Endothelial cell of umbilical vein (primary cell): ENCODE data around the gene APBB2. TPM values are rescaled to one million over a fixed set of nuclear protein-coding genes. Genes with fewer than 3 reads are reported as not detected.
A peak's percentile ranks its signal among the peaks of the same experiment; 100 is the strongest.

ENCODE experiments used
- BruUV-seq: library from RNA; stranded (reverse); fragments of 400-500 nt; replicated peaks from 2 replicates; lab custom pipeline; 2021; lab: Mats Ljungman, UMichigan
- CTCF ChIA-PET: fragments of 300-600, 350-600 bp; sonication (Branson Sonifier 250); formaldehyde crosslinking; loops from one replicate; lab custom pipeline; 2021; ENCODE audit warnings: antibody characterized with exemption, inconsistent platforms; lab: Charles Lee
- POLR2A ChIA-PET: fragments of 300-600, 350-600 bp; sonication (Branson Sonifier 250); formaldehyde crosslinking; loops from one replicate; lab custom pipeline; 2021; ENCODE audit warnings: antibody characterized with exemption, inconsistent platforms; lab: Charles Lee
- DNase-seq: peaks from one replicate; pipeline ENCODE4 v3.0.0-alpha.2; 2011; ENCODE audit warnings: low read depth, low spot score
- FAIRE-seq: peaks from 2 replicates; lab custom pipeline; 2011; peaks lifted over from hg19 to GRCh38; lab: Jason Lieb, UNC
- H2AFZ ChIP-seq: 2 replicates; pipeline ENCODE4 v1.6.0; 2012; ENCODE audit warnings: low read depth, low read length, control low read depth, inconsistent platforms
- H3K27ac ChIP-seq: 2 replicates; pipeline ENCODE4 v1.5.1; 2011; ENCODE audit warnings: low read depth, mild to moderate bottlenecking, control low read depth, low read length, moderate library complexity; ENCODE audit not compliant: insufficient read depth
- H3K27me3 ChIP-seq, 2 experiments: 2 replicates each; pipeline versions ENCODE4 v1.6.0 to v1.6.1; 2011; ENCODE audit warnings: low read length in 2 of 2, mixed read lengths in 1 of 2; ENCODE audit not compliant: control insufficient read depth in 2 of 2, insufficient read depth in 2 of 2
- H3K36me3 ChIP-seq, 2 experiments: 2 replicates in 1 of 2; 3 replicates in 1 of 2; pipeline ENCODE4 v1.5.1; 2011; ENCODE audit warnings: low read length in 2 of 2, mild to moderate bottlenecking in 1 of 2, moderate library complexity in 1 of 2; ENCODE audit not compliant: control insufficient read depth in 2 of 2, insufficient read depth in 2 of 2; ENCODE audit errors: extremely low read depth in 1 of 2
- H3K4me1 ChIP-seq: 3 replicates; pipeline ENCODE4 v1.5.1; 2011; ENCODE audit warnings: mild to moderate bottlenecking, low read length; ENCODE audit not compliant: control insufficient read depth, insufficient read depth; ENCODE audit errors: extremely low read depth
- H3K4me2 ChIP-seq: 2 replicates; pipeline ENCODE4 v1.6.1; 2011; ENCODE audit warnings: low read length, control low read depth, mixed read lengths; ENCODE audit not compliant: insufficient read depth
- H3K4me3 ChIP-seq, 3 experiments: fragments of 200-600 bp in 1 of 3; sonication (generic), shearing (Covaris generic) in 1 of 3; replicated peaks in 1 of 3; 2 replicates each; pipeline ENCODE4 v1.5.1; 2011 to 2016; ENCODE audit warnings: control low read depth in 3 of 3, low read length in 3 of 3, mild to moderate bottlenecking in 2 of 3, inconsistent platforms in 1 of 3, low read depth in 1 of 3, moderate library complexity in 1 of 3; ENCODE audit not compliant: insufficient read depth in 1 of 3
- H3K79me2 ChIP-seq: 2 replicates; pipeline ENCODE4 v1.6.0; 2012; ENCODE audit warnings: low read length, inconsistent platforms; ENCODE audit not compliant: control insufficient read depth, insufficient read depth
- H3K9ac ChIP-seq: replicated peaks from 2 replicates; pipeline ENCODE3; 2011; ENCODE audit warnings: low read length, control low read depth; ENCODE audit not compliant: insufficient read depth; ENCODE audit errors: extremely low read depth
- H3K9me1 ChIP-seq: replicated peaks from 3 replicates; pipeline ENCODE4 v1.6.0; 2011; ENCODE audit warnings: mild to moderate bottlenecking, low read length; ENCODE audit not compliant: control insufficient read depth, insufficient read depth; ENCODE audit errors: extremely low read depth
- H3K9me3 ChIP-seq: replicated peaks from 2 replicates; pipeline ENCODE4 v1.5.1; 2012; ENCODE audit warnings: low read length, inconsistent platforms; ENCODE audit not compliant: control insufficient read depth, insufficient read depth
- H4K20me1 ChIP-seq: replicated peaks from 2 replicates; pipeline ENCODE3; 2011; ENCODE audit warnings: mild to moderate bottlenecking, low read length; ENCODE audit not compliant: control insufficient read depth, insufficient read depth; ENCODE audit errors: extremely low read depth
- EZH2 ChIP-seq: IDR thresholded peaks from 2 replicates; pipeline ENCODE4 v1.6.1; 2012; ENCODE audit warnings: borderline replicate concordance, low read depth, mild to moderate bottlenecking, moderate library complexity, low read length, inconsistent platforms; ENCODE audit not compliant: severe bottlenecking
- FOS ChIP-seq: IDR thresholded peaks from 2 replicates; pipeline ENCODE4 v1.6.1; 2011; ENCODE audit warnings: mild to moderate bottlenecking, low read length, moderate library complexity, borderline replicate concordance; ENCODE audit not compliant: insufficient read depth
- GATA2 ChIP-seq: IDR thresholded peaks from 2 replicates; pipeline ENCODE4 v1.7.0; 2011; ENCODE audit warnings: low read depth, mild to moderate bottlenecking, moderate library complexity, mixed read lengths, low read length; ENCODE audit not compliant: insufficient read length, insufficient read depth
- JUN ChIP-seq: IDR thresholded peaks from 2 replicates; pipeline ENCODE4 v1.6.1; 2011; ENCODE audit warnings: borderline replicate concordance, low read depth; ENCODE audit not compliant: insufficient read length, insufficient read depth
- MAX ChIP-seq: IDR thresholded peaks from 2 replicates; pipeline ENCODE4 v1.6.1; 2011; ENCODE audit not compliant: insufficient read depth, insufficient read length
- MYC ChIP-seq: IDR thresholded peaks from one replicate; pipeline ENCODE4 v1.6.1; 2011; ENCODE audit warnings: mild to moderate bottlenecking, low read depth, low read length
- POLR2A ChIP-seq: IDR thresholded peaks from 2 replicates; pipeline ENCODE4 v1.6.1; 2012; ENCODE audit warnings: low read depth, mild to moderate bottlenecking, control low read depth, low read length
- POLR2AphosphoS5 ChIP-seq: IDR thresholded peaks from 2 replicates; pipeline ENCODE4 v1.6.1; 2012; ENCODE audit warnings: low read depth, mild to moderate bottlenecking, control low read depth, low read length, moderate library complexity; ENCODE audit not compliant: insufficient read depth
- dilution Hi-C: fragments of 300-500 bp; cut with MboI; formaldehyde crosslinking; loops from one replicate; pipeline ENCODE4 v1.15.0; 2019; ENCODE audit warnings: low sequenced_read_pairs; ENCODE audit not compliant: extremely low pct_ligation_motif_present
- intact Hi-C: fragments of 100-400 bp; cut with micrococcal nuclease; formaldehyde crosslinking; loops from one replicate; pipeline ENCODE4 v1.10.0; 2022
- polyA plus RNA-seq, 4 experiments: library from polyadenylated mRNA; depleted of rRNA in 3 of 4; stranded (reverse) in 3 of 4; unstranded in 1 of 4; fragments of >200 nt; gene quantifications; 2 replicates each; pipeline versions ENCODE4 v1.2.1 to v1.2.3, GENCODE V29; 2011 to 2012; ENCODE audit warnings: missing spikeins in 1 of 4
- total RNA-seq: library from RNA; stranded (reverse); gene quantifications from 2 replicates; pipeline ENCODE4 v1.2.3, GENCODE V29; 2021
- TF ChIP-seq, protein P1 (sequence below), 2 donors: IDR thresholded peaks; 1 replicate in 1 of 2; 2 replicates in 1 of 2; pipeline ENCODE4 v1.5.1; 2011; ENCODE audit warnings: low read length in 2 of 2, mild to moderate bottlenecking in 2 of 2, moderate library complexity in 2 of 2, control low read depth in 1 of 2, inconsistent platforms in 1 of 2, low read depth in 1 of 2; ENCODE audit not compliant: insufficient read depth in 1 of 2; ENCODE audit errors: extremely low read depth in 1 of 2

Gene APBB2
- total and polyA plus RNA-seq, 2 donors (not counting 3 experiments of a cell fraction or from before 2014, with no cell fraction given), result 79.8 to 124 TPM

DNA sequence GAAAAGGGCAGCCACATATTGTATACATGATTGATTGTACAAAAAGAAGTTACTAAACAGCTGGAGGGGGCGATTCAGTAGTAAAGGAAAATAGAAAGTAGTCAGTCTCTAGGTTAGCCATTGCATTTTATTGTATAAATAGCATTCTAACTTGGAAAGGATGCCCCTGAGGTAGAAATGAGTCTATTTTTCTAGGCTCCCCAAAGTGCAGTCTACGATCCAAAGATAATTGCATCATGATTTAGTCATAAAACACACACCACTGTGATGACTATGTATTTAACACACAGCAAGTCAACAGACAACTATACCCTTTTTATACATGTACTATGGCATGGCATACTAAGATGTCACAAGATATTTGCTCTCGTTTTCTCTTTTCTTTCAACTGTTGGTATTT, 204.9 kb downstream of the APBB2 start:
- Histone ChIP-seq H3K4me1 (peaks cover 22% of the 10 kb centered on the region), H3K79me2 (peaks cover 64% of the 10 kb centered on the region), H3K4me2 (peak overlapping the region; percentile 12), H3K9me3 (no peaks in the 10 kb centered on the region), H3K9ac (no peak overlapping the region), H3K27ac (no peak overlapping the region), H2AFZ (no peak overlapping the region), H3K9me1 (no peaks in the 10 kb centered on the region), H3K36me3 (peaks cover 3 to 6% of the 10 kb centered on the region in 2 experiments), H4K20me1 (no peaks in the 10 kb centered on the region), H3K4me3 (no peak overlapping the region), H3K27me3 (no peaks in the 10 kb centered on the region)
- FAIRE-seq (no peak), DNase-seq (peak; percentile 58)
- intact Hi-C loops (no loop called here), dilution Hi-C loops (no loop called here)
- ChIA-PET POLR2A (no interaction called here), CTCF (interaction anchor here (0.7 to 1.3 kb wide), 2 partner anchors 22 to 125 kb away, joined by 3 read pairs; no protein-coding TSS in a partner anchor)
- BruUV-seq, result no TSS peak
- TF ChIP-seq POLR2AphosphoS5, result no peak
- TF ChIP-seq GATA2, result no peak
- TF ChIP-seq EZH2, result no peak
- no peak for TF ChIP-seq MAX
- TF ChIP-seq, protein P1, sequence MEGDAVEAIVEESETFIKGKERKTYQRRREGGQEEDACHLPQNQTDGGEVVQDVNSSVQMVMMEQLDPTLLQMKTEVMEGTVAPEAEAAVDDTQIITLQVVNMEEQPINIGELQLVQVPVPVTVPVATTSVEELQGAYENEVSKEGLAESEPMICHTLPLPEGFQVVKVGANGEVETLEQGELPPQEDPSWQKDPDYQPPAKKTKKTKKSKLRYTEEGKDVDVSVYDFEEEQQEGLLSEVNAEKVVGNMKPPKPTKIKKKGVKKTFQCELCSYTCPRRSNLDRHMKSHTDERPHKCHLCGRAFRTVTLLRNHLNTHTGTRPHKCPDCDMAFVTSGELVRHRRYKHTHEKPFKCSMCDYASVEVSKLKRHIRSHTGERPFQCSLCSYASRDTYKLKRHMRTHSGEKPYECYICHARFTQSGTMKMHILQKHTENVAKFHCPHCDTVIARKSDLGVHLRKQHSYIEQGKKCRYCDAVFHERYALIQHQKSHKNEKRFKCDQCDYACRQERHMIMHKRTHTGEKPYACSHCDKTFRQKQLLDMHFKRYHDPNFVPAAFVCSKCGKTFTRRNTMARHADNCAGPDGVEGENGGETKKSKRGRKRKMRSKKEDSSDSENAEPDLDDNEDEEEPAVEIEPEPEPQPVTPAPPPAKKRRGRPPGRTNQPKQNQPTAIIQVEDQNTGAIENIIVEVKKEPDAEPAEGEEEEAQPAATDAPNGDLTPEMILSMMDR (IDR thresholded peaks at IDR 0.05; ENCODE audit: extremely low read depth in 1 of 2, insufficient read depth in 1 of 2, low read depth in 1 of 2, low read length in 2 of 2), result no peak
- peak; percentile 16 for TF ChIP-seq FOS
- peak; percentile 25 for TF ChIP-seq JUN
- TF ChIP-seq POLR2A, result no peak
- no peak for TF ChIP-seq MYC
